Adrenal gland (tissue), 12 donors: ENCODE data around the gene ZXDC. TPM values are rescaled to one million over a fixed set of nuclear protein-coding genes. Genes with fewer than 3 reads are reported as not detected.

Experiments
- DNase-seq, 7 donors: peaks; one replicate each; pipeline ENCODE4 v3.0.0-alpha.2; 2019 to 2020
- H3K27ac ChIP-seq, 5 donors: fragments of 200-600 bp; sonication (generic) in 4 of 5; 1 replicate in 3 of 5; 2 replicates in 2 of 5; pipeline versions ENCODE4 v1.5.1 to v1.8.0; 2016 to 2020; ENCODE audit warnings: mild to moderate bottlenecking in 1 of 5
- H3K27me3 ChIP-seq: fragments of 200-600 bp; 2 replicates; pipeline ENCODE4 v1.8.0; 2021
- H3K36me3 ChIP-seq, 2 donors: fragments of 200-600 bp; replicated peaks in 1 of 2; 1 replicate in 1 of 2; 2 replicates in 1 of 2; pipeline versions ENCODE4 v1.5.1 to v1.8.0; 2018 to 2022
- H3K4me1 ChIP-seq, 2 donors: fragments of 200-600 bp; replicated peaks in 1 of 2; 1 replicate in 1 of 2; 2 replicates in 1 of 2; pipeline versions ENCODE4 v1.5.1 to v1.8.0; 2018 to 2021
- H3K4me3 ChIP-seq, 4 donors: fragments of 200-600 bp; sonication (generic) in 3 of 4; one replicate each; pipeline ENCODE4 v1.5.1; 2016 to 2018
- H3K9me3 ChIP-seq, 3 donors: fragments of 200-600 bp; sonication (generic) in 1 of 3; replicated peaks in 1 of 3; 1 replicate in 2 of 3; 2 replicates in 1 of 3; pipeline versions ENCODE4 v1.5.1 to v1.8.0; 2016 to 2021
- CTCF ChIP-seq, 6 experiments: fragments of 450-650 bp in 4 of 6; fragments of 200-600 bp in 2 of 6; sonication (generic) in 1 of 6; IDR thresholded peaks; 1 replicate in 5 of 6; 2 replicates in 1 of 6; pipeline versions ENCODE4 v1.5.1 to v1.8.0; 2016 to 2021; ENCODE audit warnings: antibody characterized with exemption in 6 of 6, mild to moderate bottlenecking in 2 of 6, moderate library complexity in 1 of 6
- POLR2A ChIP-seq, 2 donors: fragments of 450-650 bp; IDR thresholded peaks; one replicate each; pipeline ENCODE4 v1.6.1; 2017; ENCODE audit warnings: antibody characterized with exemption in 2 of 2, mild to moderate bottlenecking in 2 of 2, moderate library complexity in 1 of 2
- WGBS, 4 donors: extraction: QIAGEN DNeasy Blood & Tissue Kit in 2 of 4; methylation state at CpG; one replicate each; pipeline versions ENCODE4 v1.1.5 to v1.1.7; 2013 to 2017; 5-methylcytosine and 5-hydroxymethylcytosine counted together
- intact Hi-C, 2 donors: fragments of 100-400 bp; cut with DNase I; formaldehyde crosslinking; loops; one replicate each; pipeline versions ENCODE4 v1.14.1 to v1.15.0; 2022 to 2023
- polyA plus RNA-seq, 3 donors: library from polyadenylated mRNA; stranded (reverse); fragments of 200-250 nt in 2 of 3; fragments of 350-450 nt in 1 of 3; fragmentation: Illumina TruSeq in 1 of 3; extraction: RNeasy Lipid Tissue Mini Kit (QIAGEN cat#74804) in 1 of 3; gene quantifications; one replicate each; pipeline ENCODE4 v1.2.3, GENCODE V29; 2013 to 2014
- total RNA-seq, 9 donors: library from RNA; depleted of rRNA in 4 of 9; stranded (reverse); fragments of >200 nt in 4 of 9; fragments of 120-200 nt in 1 of 9; fragmentation: NEBNext Ultra II Directional in 1 of 9; extraction: Animal tissue kit (Norgen Biotek cat#: 25700) in 1 of 9; gene quantifications; one replicate each; pipeline versions ENCODE4 v1.1.0 to v1.2.4, GENCODE V29; 2013 to 2023
- donor health status: healthy with polysubstance abuse.
- donor health status: Bipolar disorder and iron deficiency.
- donor health status: DM: yes; HTN: yes; CAD: no.
- donor health status: DM: no; HTN: no; CAD: no.
- donor health status: DM: no; HTN: no; CAD: no.
- donor health status: DM: yes; HTN: yes; CAD: no.

ZXDC gene
- total and polyA plus RNA-seq, 12 donors, result 16.4 to 45.2 (median 30.3) TPM

- no peak for TF ChIP-seq CTCF (IDR thresholded peaks at IDR 0.05)
- no peak for TF ChIP-seq POLR2A (IDR thresholded peaks at IDR 0.05)
- no peak overlapping the region for H3K4me3 ChIP-seq
- H3K27me3 ChIP-seq, result peaks cover 7% of the 10 kb centered on the region
- intact Hi-C loops, result loop anchor here (5.0 kb wide), 2 partner anchors 130 to 260 kb away; no protein-coding TSS in a partner anchor
- H3K36me3 ChIP-seq, result no peaks in the 10 kb centered on the region
- peaks cover 4 to 9% of the 10 kb centered on the region in 2 donors for H3K4me1 ChIP-seq
- H3K27ac ChIP-seq, result no peak overlapping the region
- no peak for DNase-seq
- no peaks in the 10 kb centered on the region for H3K9me3 ChIP-seq
- 79 to 89% (median 84%) methylated on average over 12 of the region's 12 CpGs for WGBS, 4 donors
Measured at GRCh38 chr3:126392246-126392645, 83.4 kb downstream of the ZXDC start.

GRCh38 chr3:126391631-126392030 is 84.1 kb downstream of the ZXDC start:
- Histone ChIP-seq H3K4me1 (peaks cover 4 to 9% of the 10 kb centered on the region in 2 donors), H3K27ac (no peak overlapping the region), H3K4me3 (no peak overlapping the region), H3K27me3 (peaks cover 7% of the 10 kb centered on the region), H3K36me3 (no peaks in the 10 kb centered on the region), H3K9me3 (no peaks in the 10 kb centered on the region)
- no peak for DNase-seq
- WGBS, 4 donors, result 30 to 45% (median 42%) methylated on average over 1 of the region's 1 CpG; no CpG with 5 or more reads in 1 of the 4 donors
- intact Hi-C loops, result loop anchor here (5.0 kb wide), 2 partner anchors 129 to 259 kb away; no protein-coding TSS in a partner anchor
- no peak for TF ChIP-seq CTCF (IDR thresholded peaks at IDR 0.05)
- no peak for TF ChIP-seq POLR2A (IDR thresholded peaks at IDR 0.05)

GRCh38 chr3:126390751-126391150 is 84.9 kb downstream of the ZXDC start:
- Histone ChIP-seq H3K27me3 (peaks cover 7% of the 10 kb centered on the region), H3K27ac (no peak overlapping the region), H3K36me3 (no peaks in the 10 kb centered on the region), H3K4me1 (peaks cover 4 to 9% of the 10 kb centered on the region in 2 donors), H3K9me3 (no peaks in the 10 kb centered on the region), H3K4me3 (no peak overlapping the region)
- no peak for TF ChIP-seq POLR2A (IDR thresholded peaks at IDR 0.05)
- intact Hi-C loops, result loop anchor here (5.0 kb wide), 2 partner anchors 128 to 258 kb away; no protein-coding TSS in a partner anchor
- 72 to 92% (median 87%) methylated on average over 4 of the region's 4 CpGs for WGBS, 4 donors
- DNase-seq, result peak in 1 of 7 donors; percentile 9

- intact Hi-C loops, result loop anchor here (5.0 kb wide), 2 partner anchors 128 to 258 kb away; no protein-coding TSS in a partner anchor
- WGBS, 4 donors, result 88 to 92% (median 91%) methylated on average over 15 of the region's 15 CpGs
- H3K4me1 ChIP-seq, result peaks cover 4 to 9% of the 10 kb centered on the region in 2 donors
- H3K9me3 ChIP-seq, result no peaks in the 10 kb centered on the region
- peaks cover 4% of the 10 kb centered on the region for H3K27me3 ChIP-seq
- no peaks in the 10 kb centered on the region for H3K36me3 ChIP-seq
- TF ChIP-seq CTCF (IDR thresholded peaks at IDR 0.05) (no peak), POLR2A (IDR thresholded peaks at IDR 0.05) (no peak)
- no peak overlapping the region for H3K27ac ChIP-seq
- H3K4me3 ChIP-seq, result no peak overlapping the region
- peak in 1 of 7 donors; percentile 20 for DNase-seq
Measured at GRCh38 chr3:126390201-126390600, 85.5 kb downstream of the ZXDC start.

GRCh38 chr3:126389794-126390146 is 85.9 kb downstream of the ZXDC start:
- H3K27ac ChIP-seq, result peak overlapping the region in 1 of 5 donors; percentile 79
- 62 to 66% (median 63%) methylated on average over 16 to 17 of the region's 17 CpGs for WGBS, 4 donors
- no peak overlapping the region for H3K4me3 ChIP-seq
- DNase-seq, result no peak
- H3K9me3 ChIP-seq, result no peaks in the 10 kb centered on the region
- no peaks in the 10 kb centered on the region for H3K36me3 ChIP-seq
- H3K4me1 ChIP-seq, result peaks cover 4 to 6% of the 10 kb centered on the region in 2 donors
- intact Hi-C loops, result loop anchor here (2.0 to 5.0 kb wide), 3 partner anchors 127 to 257 kb away; no protein-coding TSS in a partner anchor
- TF ChIP-seq CTCF (IDR thresholded peaks at IDR 0.05), result no peak
- no peak for TF ChIP-seq POLR2A (IDR thresholded peaks at IDR 0.05)
- H3K27me3 ChIP-seq, result no peaks in the 10 kb centered on the region
